WTC11 (cell line): ENCODE results near the gene RARS2. TPM values are rescaled to one million over a fixed set of nuclear protein-coding genes. Genes with fewer than 3 reads are reported as not detected.

ENCODE experiments used
- ATAC-seq: fragments of 200-7000 bp; cut with Tn5 transposase; 2 replicates; pipeline ENCODE4 v1.10.0; 2021; ENCODE audit warnings: mild to moderate bottlenecking, moderate library complexity
- CTCF ChIA-PET: fragments of 300-600 bp; sonication (Branson Sonifier 250); formaldehyde crosslinking; loops from one replicate; lab custom pipeline; 2021; ENCODE audit warnings: antibody characterized with exemption; lab: Charles Lee
- POLR2A ChIA-PET: fragments of 350-600 bp; sonication (Branson Sonifier 250); formaldehyde crosslinking; loops from one replicate; lab custom pipeline; 2021; ENCODE audit warnings: antibody characterized with exemption; lab: Charles Lee
- DNase-seq: peaks from one replicate; pipeline ENCODE4 v3.0.0; 2021; ENCODE audit warnings: low spot score
- H3K27ac Mint-ChIP-seq: 2 replicates; pipeline ENCODE4 v1.8.0; 2021; ENCODE audit warnings: mixed read lengths
- H3K27me3 Mint-ChIP-seq: 2 replicates; pipeline ENCODE4 v1.8.0; 2021; ENCODE audit warnings: low read depth, mild to moderate bottlenecking, moderate library complexity, mixed read lengths
- H3K36me3 Mint-ChIP-seq: 2 replicates; pipeline ENCODE4 v1.8.0; 2021; ENCODE audit warnings: mixed read lengths
- H3K4me1 Mint-ChIP-seq: 2 replicates; pipeline ENCODE4 v1.8.0; 2022; ENCODE audit warnings: mixed read lengths
- H3K4me3 Mint-ChIP-seq: 2 replicates; pipeline ENCODE4 v1.8.0; 2021; ENCODE audit warnings: mild to moderate bottlenecking, moderate library complexity, mixed read lengths
- H3K9me3 Mint-ChIP-seq: 2 replicates; pipeline ENCODE4 v1.8.0; 2021; ENCODE audit warnings: mixed read lengths
- ARID4B ChIP-seq: sonication (generic); formaldehyde crosslinking; IDR thresholded peaks from 2 replicates; pipeline ENCODE4 v1.8.0; 2023; ENCODE audit warnings: missing genetic modification reagents, mild to moderate bottlenecking, borderline replicate concordance
- CREB1 ChIP-seq: sonication (generic); formaldehyde crosslinking; IDR thresholded peaks from 2 replicates; pipeline ENCODE4 v1.8.0; 2023; ENCODE audit warnings: mild to moderate bottlenecking, missing genetic modification reagents
- CREM ChIP-seq: sonication (generic); formaldehyde crosslinking; IDR thresholded peaks from 2 replicates; pipeline ENCODE4 v1.8.1; 2022; ENCODE audit warnings: mild to moderate bottlenecking, missing genetic modification reagents, moderate library complexity
- ELF4 ChIP-seq: sonication (generic); formaldehyde crosslinking; IDR thresholded peaks from 2 replicates; pipeline ENCODE4 v1.8.1; 2022; ENCODE audit warnings: low read depth, mild to moderate bottlenecking, moderate library complexity, missing genetic modification reagents
- EMX1 ChIP-seq: fragments of 250-450 bp; sonication (Bioruptor Pico); IDR thresholded peaks from 2 replicates; pipeline ENCODE4 v1.8.0; 2021; ENCODE audit warnings: mild to moderate bottlenecking
- FOXK1 ChIP-seq: sonication (generic); formaldehyde crosslinking; IDR thresholded peaks from 2 replicates; pipeline ENCODE4 v1.8.0; 2022; ENCODE audit warnings: mild to moderate bottlenecking, moderate library complexity, missing genetic modification reagents
- IRF1 ChIP-seq: sonication (generic); formaldehyde crosslinking; IDR thresholded peaks from 2 replicates; pipeline ENCODE4 v1.8.0; 2023; ENCODE audit warnings: missing genetic modification reagents
- JUN ChIP-seq: sonication (generic); formaldehyde crosslinking; IDR thresholded peaks from 2 replicates; pipeline ENCODE4 v1.8.0; 2023; ENCODE audit warnings: mild to moderate bottlenecking, missing genetic modification reagents
- MYBL2 ChIP-seq: sonication (generic); formaldehyde crosslinking; IDR thresholded peaks from 2 replicates; pipeline ENCODE4 v1.8.1; 2023; ENCODE audit warnings: mild to moderate bottlenecking, moderate library complexity, missing genetic modification reagents
- NFATC4 ChIP-seq: fragments of 250-450 bp; sonication (Bioruptor Pico); IDR thresholded peaks from 2 replicates; pipeline ENCODE4 v1.9.0; 2021; ENCODE audit warnings: mild to moderate bottlenecking
- NR1H2 ChIP-seq: sonication (generic); formaldehyde crosslinking; IDR thresholded peaks from 2 replicates; pipeline ENCODE4 v1.9.0; 2021; ENCODE audit warnings: mild to moderate bottlenecking, moderate library complexity, missing genetic modification reagents
- RELA ChIP-seq: sonication (generic); formaldehyde crosslinking; IDR thresholded peaks from 2 replicates; pipeline ENCODE4 v1.8.1; 2022; ENCODE audit warnings: missing genetic modification reagents, mild to moderate bottlenecking, borderline replicate concordance
- ZNF232 ChIP-seq: sonication (generic); formaldehyde crosslinking; IDR thresholded peaks from 2 replicates; pipeline ENCODE4 v1.8.0; 2022; ENCODE audit warnings: mild to moderate bottlenecking, missing genetic modification reagents
- ZNF423 ChIP-seq: fragments of 250-450 bp; sonication (Bioruptor Pico); IDR thresholded peaks from 2 replicates; pipeline ENCODE4 v2.1.2; 2022; ENCODE audit warnings: mild to moderate bottlenecking, moderate library complexity
- ZNF671 ChIP-seq: fragments of 250-450 bp; sonication (Bioruptor Pico); IDR thresholded peaks from 2 replicates; pipeline ENCODE4 v1.8.0; 2021; ENCODE audit warnings: mild to moderate bottlenecking
- total RNA-seq: library from RNA; stranded (reverse); gene quantifications from 3 replicates; pipeline ENCODE4 v1.2.3, GENCODE V29; 2021
- TF ChIP-seq, protein P1 (sequence below): sonication (generic); formaldehyde crosslinking; IDR thresholded peaks from 2 replicates; pipeline ENCODE4 v1.8.1; 2022; ENCODE audit warnings: mild to moderate bottlenecking, missing genetic modification reagents, moderate library complexity, borderline replicate concordance
- TF ChIP-seq, protein P2 (sequence below): sonication (generic); formaldehyde crosslinking; IDR thresholded peaks from 2 replicates; pipeline ENCODE4 v1.8.1; 2023; ENCODE audit warnings: mild to moderate bottlenecking, moderate library complexity, missing genetic modification reagents
- TF ChIP-seq, protein P3 (sequence below): sonication (generic); formaldehyde crosslinking; IDR thresholded peaks from 2 replicates; pipeline ENCODE4 v1.8.1; 2023; ENCODE audit warnings: mild to moderate bottlenecking, missing genetic modification reagents, moderate library complexity
- TF ChIP-seq, protein P4 (sequence below): sonication (generic); formaldehyde crosslinking; IDR thresholded peaks from 2 replicates; pipeline ENCODE4 v1.8.0; 2022; ENCODE audit warnings: missing genetic modification reagents

Gene RARS2
- total RNA-seq, 1 experiment from 2014 or later: 32.9 TPM

GRCh38 chr6:87539554-87539953 is 50.2 kb downstream of the RARS2 start (continued):
- TF ChIP-seq, protein P1, sequence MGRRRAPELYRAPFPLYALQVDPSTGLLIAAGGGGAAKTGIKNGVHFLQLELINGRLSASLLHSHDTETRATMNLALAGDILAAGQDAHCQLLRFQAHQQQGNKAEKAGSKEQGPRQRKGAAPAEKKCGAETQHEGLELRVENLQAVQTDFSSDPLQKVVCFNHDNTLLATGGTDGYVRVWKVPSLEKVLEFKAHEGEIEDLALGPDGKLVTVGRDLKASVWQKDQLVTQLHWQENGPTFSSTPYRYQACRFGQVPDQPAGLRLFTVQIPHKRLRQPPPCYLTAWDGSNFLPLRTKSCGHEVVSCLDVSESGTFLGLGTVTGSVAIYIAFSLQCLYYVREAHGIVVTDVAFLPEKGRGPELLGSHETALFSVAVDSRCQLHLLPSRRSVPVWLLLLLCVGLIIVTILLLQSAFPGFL (CRISPR knock-in tag): no peak
- TF ChIP-seq, protein P2, sequence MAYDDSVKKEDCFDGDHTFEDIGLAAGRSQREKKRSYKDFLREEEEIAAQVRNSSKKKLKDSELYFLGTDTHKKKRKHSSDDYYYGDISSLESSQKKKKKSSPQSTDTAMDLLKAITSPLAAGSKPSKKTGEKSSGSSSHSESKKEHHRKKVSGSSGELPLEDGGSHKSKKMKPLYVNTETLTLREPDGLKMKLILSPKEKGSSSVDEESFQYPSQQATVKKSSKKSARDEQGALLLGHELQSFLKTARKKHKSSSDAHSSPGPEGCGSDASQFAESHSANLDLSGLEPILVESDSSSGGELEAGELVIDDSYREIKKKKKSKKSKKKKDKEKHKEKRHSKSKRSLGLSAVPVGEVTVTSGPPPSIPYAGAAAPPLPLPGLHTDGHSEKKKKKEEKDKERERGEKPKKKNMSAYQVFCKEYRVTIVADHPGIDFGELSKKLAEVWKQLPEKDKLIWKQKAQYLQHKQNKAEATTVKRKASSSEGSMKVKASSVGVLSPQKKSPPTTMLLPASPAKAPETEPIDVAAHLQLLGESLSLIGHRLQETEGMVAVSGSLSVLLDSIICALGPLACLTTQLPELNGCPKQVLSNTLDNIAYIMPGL: no peak
- TF ChIP-seq, protein P3, sequence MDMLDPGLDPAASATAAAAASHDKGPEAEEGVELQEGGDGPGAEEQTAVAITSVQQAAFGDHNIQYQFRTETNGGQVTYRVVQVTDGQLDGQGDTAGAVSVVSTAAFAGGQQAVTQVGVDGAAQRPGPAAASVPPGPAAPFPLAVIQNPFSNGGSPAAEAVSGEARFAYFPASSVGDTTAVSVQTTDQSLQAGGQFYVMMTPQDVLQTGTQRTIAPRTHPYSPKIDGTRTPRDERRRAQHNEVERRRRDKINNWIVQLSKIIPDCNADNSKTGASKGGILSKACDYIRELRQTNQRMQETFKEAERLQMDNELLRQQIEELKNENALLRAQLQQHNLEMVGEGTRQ (CRISPR knock-in tag): no peak
- TF ChIP-seq IRF1 (CRISPR knock-in tag) (no peak), EMX1 (CRISPR knock-in tag) (no peak), MYBL2 (CRISPR knock-in tag) (no peak), NFATC4 (CRISPR knock-in tag) (no peak), ZNF232 (no peak), NR1H2 (CRISPR knock-in tag) (no peak)

DNA sequence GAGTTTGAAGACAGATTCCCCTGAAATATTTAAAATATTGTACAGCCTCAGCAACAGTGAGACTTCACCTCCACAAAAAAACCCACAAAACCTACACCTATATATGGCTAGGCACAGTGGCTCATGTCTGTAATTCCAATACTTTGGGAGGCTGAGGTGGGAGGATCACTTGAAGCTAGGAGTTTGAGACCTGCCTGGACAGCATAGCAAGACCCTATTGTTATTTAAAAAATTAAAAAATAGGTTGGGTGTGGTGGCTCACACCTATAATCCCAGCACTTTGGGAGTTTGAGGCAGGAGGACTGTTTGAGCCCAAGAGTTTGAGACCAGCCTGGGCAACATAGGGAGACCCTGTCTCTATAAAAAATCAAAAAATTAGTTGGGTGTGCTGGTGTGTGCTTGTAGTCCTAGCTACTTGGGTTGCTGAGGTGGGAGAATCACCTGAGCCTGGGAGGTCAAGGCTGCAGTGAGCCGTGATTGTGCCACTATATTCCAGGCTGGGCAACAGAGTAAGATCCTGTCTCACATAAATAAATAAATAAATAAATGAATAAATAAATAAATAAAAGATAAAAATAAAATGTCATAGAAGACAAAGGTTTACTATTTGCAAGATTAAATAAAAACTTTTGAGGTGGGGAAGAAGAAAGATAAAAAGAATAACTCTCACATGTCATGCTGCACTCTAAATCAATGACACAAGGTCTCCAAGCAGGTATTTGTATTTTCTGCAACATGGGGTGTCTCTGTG is 51.1 kb downstream of the RARS2 start:
- H3K36me3 Mint-ChIP-seq: peaks cover 41% of the 10 kb centered on the region
- POLR2A ChIA-PET: interaction anchor here (0.6 kb wide), 1 partner anchor 13 kb away, joined by 4 read pairs; no protein-coding TSS in a partner anchor
- CTCF ChIA-PET: no interaction called here
- H3K4me1 Mint-ChIP-seq: no peaks in the 10 kb centered on the region
- no peaks in the 10 kb centered on the region for H3K27me3 Mint-ChIP-seq
- H3K27ac Mint-ChIP-seq: no peak overlapping the region
- H3K4me3 Mint-ChIP-seq: no peak overlapping the region
- ATAC-seq: no peak
- H3K9me3 Mint-ChIP-seq: peaks cover 10% of the 10 kb centered on the region
- no peak for DNase-seq
- TF ChIP-seq NFATC4 (CRISPR knock-in tag) (no peak), ZNF671 (CRISPR knock-in tag) (no peak), ELF4 (CRISPR knock-in tag) (no peak), JUN (no peak), ARID4B (CRISPR knock-in tag) (no peak), FOXK1 (no peak), RELA (CRISPR knock-in tag) (no peak), ZNF423 (CRISPR knock-in tag) (no peak), CREM (CRISPR knock-in tag) (no peak), CREB1 (CRISPR knock-in tag) (no peak)
- TF ChIP-seq, protein P4, sequence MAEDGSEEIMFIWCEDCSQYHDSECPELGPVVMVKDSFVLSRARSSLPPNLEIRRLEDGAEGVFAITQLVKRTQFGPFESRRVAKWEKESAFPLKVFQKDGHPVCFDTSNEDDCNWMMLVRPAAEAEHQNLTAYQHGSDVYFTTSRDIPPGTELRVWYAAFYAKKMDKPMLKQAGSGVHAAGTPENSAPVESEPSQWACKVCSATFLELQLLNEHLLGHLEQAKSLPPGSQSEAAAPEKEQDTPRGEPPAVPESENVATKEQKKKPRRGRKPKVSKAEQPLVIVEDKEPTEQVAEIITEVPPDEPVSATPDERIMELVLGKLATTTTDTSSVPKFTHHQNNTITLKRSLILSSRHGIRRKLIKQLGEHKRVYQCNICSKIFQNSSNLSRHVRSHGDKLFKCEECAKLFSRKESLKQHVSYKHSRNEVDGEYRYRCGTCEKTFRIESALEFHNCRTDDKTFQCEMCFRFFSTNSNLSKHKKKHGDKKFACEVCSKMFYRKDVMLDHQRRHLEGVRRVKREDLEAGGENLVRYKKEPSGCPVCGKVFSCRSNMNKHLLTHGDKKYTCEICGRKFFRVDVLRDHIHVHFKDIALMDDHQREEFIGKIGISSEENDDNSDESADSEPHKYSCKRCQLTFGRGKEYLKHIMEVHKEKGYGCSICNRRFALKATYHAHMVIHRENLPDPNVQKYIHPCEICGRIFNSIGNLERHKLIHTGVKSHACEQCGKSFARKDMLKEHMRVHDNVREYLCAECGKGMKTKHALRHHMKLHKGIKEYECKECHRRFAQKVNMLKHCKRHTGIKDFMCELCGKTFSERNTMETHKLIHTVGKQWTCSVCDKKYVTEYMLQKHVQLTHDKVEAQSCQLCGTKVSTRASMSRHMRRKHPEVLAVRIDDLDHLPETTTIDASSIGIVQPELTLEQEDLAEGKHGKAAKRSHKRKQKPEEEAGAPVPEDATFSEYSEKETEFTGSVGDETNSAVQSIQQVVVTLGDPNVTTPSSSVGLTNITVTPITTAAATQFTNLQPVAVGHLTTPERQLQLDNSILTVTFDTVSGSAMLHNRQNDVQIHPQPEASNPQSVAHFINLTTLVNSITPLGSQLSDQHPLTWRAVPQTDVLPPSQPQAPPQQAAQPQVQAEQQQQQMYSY: no peak
